ENCODE data around the gene GPRC6A.

- TF ChIP-seq CTCF (CRISPR knock-in tag; IDR thresholded peaks at IDR 0.05) (no peak), AKAP8 (CRISPR knock-in tag; IDR thresholded peaks at IDR 0.05) (no peak), RELA (CRISPR knock-in tag; IDR thresholded peaks at IDR 0.05) (no peak), CBX2 (IDR thresholded peaks at IDR 0.05; ENCODE audit: low read depth, low read length) (no peak), CBX2 (CRISPR knock-in tag; IDR thresholded peaks at IDR 0.05; ENCODE audit: low read depth) (no peak), STAG1 (CRISPR knock-in tag; IDR thresholded peaks at IDR 0.05) (no peak), SMYD3 (CRISPR knock-in tag; IDR thresholded peaks at IDR 0.05) (no peak)
Measured at GRCh38 chr6:116828983-116829382, at the start of gene GPRC6A.

All from HepG2 (cell line).